Activated T-cell treated with anti-CD3 and anti-CD28 coated beads, Interleukin-2, amount 50 U/mL, for 72 hours (primary cell): ENCODE data around the gene SYAP1. TPM values are rescaled to one million over a fixed set of nuclear protein-coding genes. Genes with fewer than 3 reads are reported as not detected.

Source experiments
- ATAC-seq, 2 donors: fragments of 150-1000 bp; cut with Tn5 transposase; replicated peaks in 1 of 2; 2 replicates each; pipeline ENCODE4 v1.10.0; 2021; ENCODE audit warnings: moderate library complexity in 2 of 2, mild to moderate bottlenecking in 1 of 2
- DNase-seq, 2 donors: peaks; one replicate each; pipeline ENCODE4 v3.0.0; 2021 to 2022; ENCODE audit warnings: mixed read lengths in 1 of 2
- H3K27ac Mint-ChIP-seq: one replicate; pipeline ENCODE4 v1.8.0; 2022; ENCODE audit warnings: mild to moderate bottlenecking, moderate library complexity, mixed read lengths
- H3K27me3 Mint-ChIP-seq: one replicate; pipeline ENCODE4 v1.8.0; 2022; ENCODE audit warnings: low read depth, mixed read lengths
- H3K36me3 Mint-ChIP-seq, 2 donors: one replicate each; pipeline ENCODE4 v1.8.0; 2022; ENCODE audit warnings: mixed read lengths in 2 of 2, mild to moderate bottlenecking in 1 of 2; ENCODE audit not compliant: insufficient read depth in 2 of 2
- H3K4me1 Mint-ChIP-seq: one replicate; pipeline ENCODE4 v1.8.0; 2022; ENCODE audit warnings: low read depth, mixed read lengths
- H3K4me3 Mint-ChIP-seq, 2 donors: one replicate each; pipeline ENCODE4 v1.8.0; 2022; ENCODE audit warnings: mild to moderate bottlenecking in 2 of 2, mixed read lengths in 2 of 2, moderate library complexity in 2 of 2
- H3K9me3 Mint-ChIP-seq, 2 donors: one replicate each; pipeline ENCODE4 v1.8.0; 2022; ENCODE audit warnings: mixed read lengths in 2 of 2
- total RNA-seq, 2 donors: library from RNA; stranded (reverse); gene quantifications; one replicate each; pipeline ENCODE4 v1.2.3, GENCODE V29; 2022

SYAP1 gene, protein sequence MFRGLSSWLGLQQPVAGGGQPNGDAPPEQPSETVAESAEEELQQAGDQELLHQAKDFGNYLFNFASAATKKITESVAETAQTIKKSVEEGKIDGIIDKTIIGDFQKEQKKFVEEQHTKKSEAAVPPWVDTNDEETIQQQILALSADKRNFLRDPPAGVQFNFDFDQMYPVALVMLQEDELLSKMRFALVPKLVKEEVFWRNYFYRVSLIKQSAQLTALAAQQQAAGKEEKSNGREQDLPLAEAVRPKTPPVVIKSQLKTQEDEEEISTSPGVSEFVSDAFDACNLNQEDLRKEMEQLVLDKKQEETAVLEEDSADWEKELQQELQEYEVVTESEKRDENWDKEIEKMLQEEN
- 10 to 100 TPM; 15.3 to 20.8 TPM for total RNA-seq

DNA sequence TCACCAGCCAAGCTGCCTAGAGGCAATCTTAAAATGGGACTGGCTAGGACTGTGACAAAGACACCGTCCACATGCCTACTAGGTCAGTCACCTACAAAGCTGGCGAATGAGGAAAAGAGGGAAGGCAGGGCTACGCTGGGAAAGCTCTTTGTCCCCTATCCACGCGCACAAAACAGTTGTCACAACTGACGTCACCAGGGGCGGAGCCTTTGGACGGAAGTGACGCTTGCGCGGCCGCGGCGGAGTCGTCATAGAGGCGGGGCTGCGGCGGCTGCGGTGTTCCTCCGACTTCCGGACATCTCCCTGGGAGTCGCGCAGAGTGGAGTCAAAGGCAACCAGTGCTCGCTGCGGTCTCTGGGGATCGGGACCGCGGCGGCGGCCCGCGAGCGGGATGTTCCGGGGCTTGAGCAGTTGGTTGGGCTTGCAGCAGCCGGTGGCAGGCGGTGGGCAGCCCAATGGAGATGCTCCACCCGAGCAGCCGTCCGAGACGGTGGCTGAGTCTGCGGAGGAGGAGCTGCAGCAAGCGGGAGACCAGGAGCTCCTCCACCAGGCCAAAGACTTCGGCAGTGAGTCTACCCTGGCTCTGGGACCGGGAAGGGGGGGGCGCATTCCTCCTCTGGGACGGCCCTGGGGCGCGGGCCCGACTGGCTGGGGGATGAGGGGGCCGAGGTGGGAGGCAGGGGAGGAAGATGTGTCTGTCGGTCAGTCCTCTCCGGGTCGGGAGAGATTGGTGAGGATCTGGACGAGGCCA lies at the start of gene SYAP1:
Gene SYAP1 (plus strand): TSS at position 279 of the 751 bp plus-strand sequence. CDS start 113 bp downstream, at position 392.
- DNase-seq (peak; percentile 93 to 97), ATAC-seq (peak; percentile 99)
- Mint-ChIP-seq H3K36me3 (peaks cover 2 to 3% of the 10 kb centered on the region in 2 donors), H3K4me3 (peak within 1 kb of the TSS; percentile 98), H3K4me1 (peaks cover 39% of the 10 kb centered on the region), H3K27me3 (peaks cover under 1% of the 10 kb centered on the region), H3K9me3 (no peaks in the 10 kb centered on the region), H3K27ac (peak within 1 kb of the TSS; percentile 99)

DNA sequence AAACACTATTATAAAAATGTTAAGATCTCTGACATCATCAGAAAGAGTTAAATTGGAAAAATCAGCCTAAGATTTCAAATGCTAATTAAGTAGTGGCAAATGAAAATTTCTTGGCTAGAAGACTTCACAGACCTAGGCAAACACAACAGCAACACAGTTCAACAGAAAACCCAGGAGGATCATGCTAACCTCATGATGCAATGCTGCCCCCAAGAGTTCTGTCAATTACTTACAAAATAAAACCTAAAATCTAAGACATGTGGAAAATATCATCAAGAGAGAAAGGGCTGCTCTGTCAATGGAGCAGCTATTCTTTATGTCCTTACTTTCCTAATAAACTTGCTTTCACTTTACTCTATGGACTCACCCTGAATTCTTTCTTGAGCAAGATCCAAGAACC lies 48.4 kb upstream of the SYAP1 start:
- Mint-ChIP-seq H3K36me3 (peaks cover under 1 to 2% of the 10 kb centered on the region in 2 donors), H3K27me3 (peaks cover 10% of the 10 kb centered on the region), H3K27ac (no peak overlapping the region), H3K4me3 (no peak overlapping the region), H3K9me3 (no peaks in the 10 kb centered on the region), H3K4me1 (no peaks in the 10 kb centered on the region)
- ATAC-seq (no peak), DNase-seq (peak; percentile 2 to 6)

DNA sequence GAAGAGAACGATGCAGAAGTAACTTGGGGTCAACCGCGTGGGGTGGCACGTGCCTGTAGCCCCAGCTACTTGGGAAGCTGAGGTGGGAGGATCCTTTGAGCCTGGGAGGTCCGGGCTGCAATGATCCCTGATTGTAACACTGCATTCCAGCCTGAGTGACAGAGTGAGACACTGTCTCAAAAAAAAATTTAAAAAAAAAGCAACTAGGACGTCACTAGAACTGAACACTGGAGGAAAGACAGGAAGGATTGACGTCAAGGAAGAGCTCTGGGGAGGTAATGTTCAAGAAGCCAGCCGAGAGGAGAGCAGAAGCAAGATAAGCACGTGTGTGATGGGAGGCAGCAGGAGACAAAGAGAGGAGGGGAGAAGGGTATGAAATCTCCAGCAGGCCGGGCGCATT lies 40.7 kb upstream of the SYAP1 start:
- no peaks in the 10 kb centered on the region for H3K9me3 Mint-ChIP-seq
- ATAC-seq: no peak
- no peaks in the 10 kb centered on the region for H3K27me3 Mint-ChIP-seq
- H3K4me1 Mint-ChIP-seq: no peaks in the 10 kb centered on the region
- peaks cover 0 to 1% of the 10 kb centered on the region in 2 donors for H3K36me3 Mint-ChIP-seq
- no peak overlapping the region for H3K27ac Mint-ChIP-seq
- DNase-seq: no peak
- no peak overlapping the region for H3K4me3 Mint-ChIP-seq

DNA sequence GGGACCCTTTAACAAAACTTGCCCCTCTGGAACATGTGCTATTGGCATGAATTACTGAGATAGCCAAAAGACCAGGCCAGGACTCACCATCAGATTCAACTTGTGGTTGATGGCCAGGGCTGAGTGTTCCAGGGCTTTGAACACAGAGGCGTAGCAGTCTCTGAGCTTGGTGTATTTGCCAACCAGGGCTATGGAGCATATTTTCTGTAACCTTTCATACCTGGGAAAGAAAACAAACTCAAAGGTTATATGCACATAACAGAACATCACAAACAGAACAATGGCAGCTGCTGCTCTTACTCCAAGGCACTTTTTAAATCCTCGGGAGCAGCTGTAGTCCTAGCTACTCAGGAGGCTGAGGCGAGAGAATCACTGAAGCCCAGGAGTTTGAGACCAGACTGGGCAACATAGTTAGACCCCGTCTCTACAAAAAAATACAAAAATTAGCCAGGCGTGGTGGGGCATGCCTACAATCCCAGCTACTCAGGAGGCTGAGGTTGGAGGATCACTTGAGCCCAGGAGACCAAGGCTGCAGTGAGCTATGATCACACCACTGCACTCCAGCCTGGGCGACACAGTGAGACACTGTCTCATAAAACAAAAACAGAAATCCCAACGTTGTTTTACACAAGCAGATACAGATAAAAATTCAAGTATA lies 36.3 kb upstream of the SYAP1 start:
- no peaks in the 10 kb centered on the region for H3K9me3 Mint-ChIP-seq
- H3K27me3 Mint-ChIP-seq: no peaks in the 10 kb centered on the region
- DNase-seq: no peak
- H3K36me3 Mint-ChIP-seq: peaks cover 1 to 3% of the 10 kb centered on the region in 2 donors
- ATAC-seq: no peak
- H3K27ac Mint-ChIP-seq: no peak overlapping the region
- no peaks in the 10 kb centered on the region for H3K4me1 Mint-ChIP-seq
- no peak overlapping the region for H3K4me3 Mint-ChIP-seq

DNA sequence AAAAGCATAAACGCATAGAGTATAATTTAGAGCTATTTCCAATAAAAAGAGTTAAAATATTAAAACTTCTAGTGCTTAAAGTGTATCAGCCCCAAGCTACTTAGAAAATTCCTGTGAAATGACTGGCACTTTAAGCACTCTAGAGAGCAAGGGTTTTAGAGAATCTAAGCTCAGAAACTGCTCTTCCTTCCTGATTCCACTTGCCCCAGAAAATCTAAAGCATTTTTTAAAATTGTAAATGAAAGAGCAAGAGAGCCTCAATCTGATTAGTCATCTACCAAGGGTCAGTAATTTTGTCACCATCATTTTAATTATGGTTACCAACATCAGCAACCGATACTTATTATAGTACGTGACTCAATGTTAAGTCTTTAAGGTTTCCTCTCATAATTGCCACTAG lies 31.9 kb upstream of the SYAP1 start:
- DNase-seq (no peak), ATAC-seq (no peak)
- Mint-ChIP-seq H3K9me3 (no peaks in the 10 kb centered on the region), H3K27me3 (no peaks in the 10 kb centered on the region), H3K4me3 (no peak overlapping the region), H3K36me3 (peaks cover 1 to 2% of the 10 kb centered on the region in 2 donors), H3K27ac (no peak overlapping the region), H3K4me1 (no peaks in the 10 kb centered on the region)

DNA sequence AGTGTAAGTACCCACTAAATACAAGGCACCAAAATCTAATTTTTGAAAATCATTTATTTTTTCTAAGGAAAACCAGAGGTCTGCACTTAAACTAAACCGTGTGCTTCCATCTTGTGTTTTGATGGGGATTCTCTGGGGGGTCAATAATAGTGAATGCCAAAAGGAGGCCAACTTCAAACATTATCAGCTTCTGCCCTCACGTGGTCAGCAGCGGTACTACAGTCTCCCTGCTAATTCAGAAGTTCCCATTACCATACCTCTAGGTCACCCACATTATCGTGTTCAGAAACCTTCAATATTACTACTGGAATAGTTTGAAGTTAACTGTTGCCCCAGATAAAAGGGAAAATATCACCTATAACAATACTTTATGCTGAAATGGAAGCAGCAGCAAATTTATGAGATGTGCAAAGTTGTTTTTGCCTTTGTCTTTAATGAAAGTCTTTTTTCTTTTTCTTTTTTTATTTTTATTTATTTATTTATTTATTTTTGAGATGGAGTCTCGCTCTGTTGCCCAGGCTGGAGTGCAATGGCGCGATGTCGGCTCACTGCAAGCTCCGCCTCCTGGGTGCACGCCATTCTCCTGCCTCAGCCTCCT lies 24.2 kb upstream of the SYAP1 start:
- Mint-ChIP-seq H3K9me3 (no peaks in the 10 kb centered on the region), H3K4me1 (no peaks in the 10 kb centered on the region), H3K27ac (no peak overlapping the region), H3K27me3 (peaks cover 13% of the 10 kb centered on the region), H3K36me3 (no peaks in the 10 kb centered on the region), H3K4me3 (no peak overlapping the region)
- peak; percentile 52 to 56 for DNase-seq
- ATAC-seq: peak in 1 of 2 donors; percentile 44

DNA sequence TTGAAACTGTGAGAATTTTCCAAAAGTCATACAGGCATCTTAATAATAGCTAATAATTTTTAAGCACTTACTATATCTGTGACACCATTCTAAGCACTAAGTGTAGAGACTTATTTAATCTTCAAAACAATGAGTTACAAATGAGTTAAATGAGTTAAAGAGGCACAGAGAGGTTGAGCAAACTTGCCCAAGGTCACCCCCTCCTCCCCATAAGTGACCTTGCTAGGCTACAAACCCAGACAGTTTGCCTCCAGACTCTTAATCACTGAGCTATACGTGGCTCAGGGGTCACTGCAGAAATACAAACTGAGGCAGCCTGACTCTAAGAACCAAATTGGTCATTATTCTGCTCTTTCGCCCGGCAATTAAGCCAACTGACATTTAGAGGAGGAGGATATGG lies 22.5 kb upstream of the SYAP1 start:
- Mint-ChIP-seq H3K4me3 (no peak overlapping the region), H3K27ac (no peak overlapping the region), H3K36me3 (no peaks in the 10 kb centered on the region), H3K27me3 (peaks cover 13% of the 10 kb centered on the region), H3K4me1 (no peaks in the 10 kb centered on the region), H3K9me3 (no peaks in the 10 kb centered on the region)
- no peak for ATAC-seq
- DNase-seq: no peak

DNA sequence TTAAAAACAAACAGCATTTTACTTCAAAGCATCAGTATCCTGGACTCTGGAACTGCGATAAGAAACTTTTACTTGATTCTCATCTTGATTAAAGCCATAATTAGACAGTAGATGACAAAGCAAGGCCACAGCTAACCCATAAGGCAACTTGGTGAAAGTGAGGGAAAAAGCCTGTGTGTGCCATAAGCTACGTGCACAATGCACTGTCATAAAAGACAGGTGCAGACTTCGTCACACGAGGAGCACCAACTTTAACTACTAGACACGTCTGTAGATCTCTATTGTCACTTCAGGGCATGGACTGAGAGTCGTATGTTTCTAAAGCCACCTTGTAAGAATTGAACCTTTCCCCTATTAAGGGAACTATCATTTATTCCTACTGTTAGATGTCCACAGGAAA lies 20.0 kb upstream of the SYAP1 start:
- H3K27me3 Mint-ChIP-seq: peaks cover 13% of the 10 kb centered on the region
- H3K4me3 Mint-ChIP-seq: no peak overlapping the region
- DNase-seq: no peak
- no peaks in the 10 kb centered on the region for H3K36me3 Mint-ChIP-seq
- no peak overlapping the region for H3K27ac Mint-ChIP-seq
- H3K9me3 Mint-ChIP-seq: no peaks in the 10 kb centered on the region
- H3K4me1 Mint-ChIP-seq: no peaks in the 10 kb centered on the region
- no peak for ATAC-seq

DNA sequence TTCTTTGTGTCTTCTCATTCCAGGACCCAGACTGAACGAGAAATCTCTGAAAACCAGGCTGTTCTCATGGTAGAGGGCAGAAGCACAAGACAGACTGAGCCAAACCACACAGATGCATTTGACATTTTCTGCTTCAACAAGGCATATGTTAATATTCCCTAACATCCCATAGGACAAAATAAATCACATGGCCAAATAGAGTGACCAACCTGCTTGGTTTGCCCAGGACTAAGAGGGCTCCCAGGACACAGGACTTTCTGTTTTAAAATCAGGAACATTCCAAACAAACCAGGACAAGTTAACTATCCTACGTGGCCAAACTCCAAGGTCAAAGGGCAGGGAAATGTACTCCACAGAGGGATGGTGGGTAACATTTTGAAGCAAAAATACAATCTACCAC lies 18.7 kb upstream of the SYAP1 start:
- Mint-ChIP-seq H3K9me3 (no peaks in the 10 kb centered on the region), H3K27ac (no peak overlapping the region), H3K4me3 (no peak overlapping the region), H3K4me1 (no peaks in the 10 kb centered on the region), H3K36me3 (no peaks in the 10 kb centered on the region), H3K27me3 (peaks cover 11% of the 10 kb centered on the region)
- ATAC-seq (no peak), DNase-seq (no peak)

DNA sequence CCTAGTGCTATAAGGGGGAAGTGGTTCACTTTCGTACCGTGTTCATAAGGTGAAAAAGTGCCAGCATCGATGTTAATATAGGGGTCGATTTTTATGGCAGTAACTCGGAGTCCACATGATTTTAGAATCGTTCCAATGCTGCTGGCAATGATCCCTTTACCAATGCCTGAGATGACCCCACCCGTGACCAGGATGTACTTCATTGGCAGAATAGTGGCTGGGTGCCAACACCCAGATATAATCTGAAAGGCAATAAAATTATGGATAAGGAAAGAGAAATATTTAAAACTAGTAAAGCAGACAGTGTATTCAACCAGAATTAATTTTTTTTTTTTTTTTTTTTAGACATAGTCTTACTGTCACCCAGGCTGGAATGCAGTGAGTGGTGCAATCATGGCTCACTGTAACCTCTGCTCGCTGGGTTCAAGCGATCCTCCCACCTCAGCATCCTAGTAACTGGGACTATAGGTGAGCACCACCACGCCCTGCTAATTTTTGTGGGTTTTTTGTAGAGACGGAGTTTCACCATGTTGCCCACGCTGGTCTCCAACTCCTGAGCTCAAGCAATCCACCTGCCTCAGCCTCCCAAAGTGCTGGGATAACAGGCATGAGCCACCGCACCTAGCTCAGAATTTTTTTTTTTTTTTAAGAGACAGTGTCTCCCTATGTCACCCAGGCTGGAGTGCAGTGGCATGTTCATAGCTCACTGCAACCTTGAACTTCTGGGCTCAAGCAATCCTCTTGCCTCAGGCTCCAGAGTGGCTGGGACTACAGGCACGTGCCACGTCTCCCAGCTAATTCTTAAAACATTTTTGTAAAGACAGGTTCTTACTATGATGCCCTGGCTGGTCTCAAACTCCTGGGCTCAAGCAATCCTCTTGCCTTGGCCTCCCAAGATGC lies 16.5 kb upstream of the SYAP1 start:
- Mint-ChIP-seq H3K36me3 (no peaks in the 10 kb centered on the region), H3K27me3 (peaks cover 6% of the 10 kb centered on the region), H3K9me3 (no peaks in the 10 kb centered on the region), H3K27ac (no peak overlapping the region), H3K4me3 (no peak overlapping the region), H3K4me1 (no peaks in the 10 kb centered on the region)
- ATAC-seq (no peak), DNase-seq (no peak)

DNA sequence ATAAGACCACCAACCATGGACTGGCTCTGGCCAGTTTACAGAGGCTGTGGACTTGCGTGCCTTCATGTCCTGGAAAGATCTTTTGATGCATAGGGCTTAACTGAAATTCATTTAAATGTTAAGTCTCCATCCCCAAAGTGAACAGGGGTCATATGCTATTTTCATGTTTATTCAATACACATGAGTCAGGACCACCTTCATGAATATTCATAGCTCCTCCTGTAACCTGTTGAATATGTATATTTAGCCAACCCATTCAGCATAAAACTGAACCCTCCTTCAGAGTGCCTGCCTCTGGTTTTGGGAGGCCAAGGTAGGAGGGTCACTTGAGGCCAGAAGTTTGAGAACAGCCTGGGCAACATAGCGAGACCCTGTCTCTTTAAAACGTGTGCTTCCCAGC lies 14.0 kb upstream of the SYAP1 start:
- H3K9me3 Mint-ChIP-seq: no peaks in the 10 kb centered on the region
- H3K27me3 Mint-ChIP-seq: peaks cover 6% of the 10 kb centered on the region
- no peaks in the 10 kb centered on the region for H3K4me1 Mint-ChIP-seq
- ATAC-seq: no peak
- H3K4me3 Mint-ChIP-seq: no peak overlapping the region
- H3K36me3 Mint-ChIP-seq: no peaks in the 10 kb centered on the region
- no peak for DNase-seq
- H3K27ac Mint-ChIP-seq: no peak overlapping the region

DNA sequence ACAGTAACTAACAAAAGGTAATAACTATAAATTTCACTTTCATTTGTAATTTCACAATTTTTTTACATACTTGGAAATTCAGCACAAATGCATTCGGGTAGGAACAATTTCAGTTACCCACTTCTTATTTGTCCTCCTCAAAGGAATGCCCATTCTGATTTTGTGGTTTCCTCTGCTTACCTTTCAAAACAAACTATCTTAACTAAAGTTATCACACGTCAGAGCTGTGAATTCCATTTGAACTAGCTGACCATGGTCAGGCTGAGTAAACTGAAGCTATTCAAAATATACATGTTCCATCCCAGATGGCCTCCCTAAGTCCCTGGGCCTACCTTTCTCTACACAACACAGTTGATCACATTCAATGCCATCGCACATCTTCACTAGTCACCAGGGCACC lies 11.4 kb upstream of the SYAP1 start:
- DNase-seq: no peak
- Mint-ChIP-seq H3K4me1 (peaks cover 12% of the 10 kb centered on the region), H3K27ac (no peak overlapping the region), H3K9me3 (no peaks in the 10 kb centered on the region), H3K36me3 (peaks cover 2% of the 10 kb centered on the region in 2 donors), H3K27me3 (peaks cover 17% of the 10 kb centered on the region), H3K4me3 (no peak overlapping the region)
- ATAC-seq: no peak
